HG02678 (cell line): ENCODE data around the gene KBTBD6.
"Not testable (repeated sequence)": the region's sequence is repeated elsewhere in the genome, so short reads cannot be mapped to it uniquely, and the experiment has no call there.

ENCODE experiments used
- ATAC-seq: cut with Tn5 transposase; IDR thresholded peaks from one replicate; pipeline ENCODE4 v1.9.1; 2021; ENCODE audit warnings: mild to moderate bottlenecking, moderate library complexity; ENCODE audit not compliant: unreplicated experiment

Gene KBTBD6

DNA sequence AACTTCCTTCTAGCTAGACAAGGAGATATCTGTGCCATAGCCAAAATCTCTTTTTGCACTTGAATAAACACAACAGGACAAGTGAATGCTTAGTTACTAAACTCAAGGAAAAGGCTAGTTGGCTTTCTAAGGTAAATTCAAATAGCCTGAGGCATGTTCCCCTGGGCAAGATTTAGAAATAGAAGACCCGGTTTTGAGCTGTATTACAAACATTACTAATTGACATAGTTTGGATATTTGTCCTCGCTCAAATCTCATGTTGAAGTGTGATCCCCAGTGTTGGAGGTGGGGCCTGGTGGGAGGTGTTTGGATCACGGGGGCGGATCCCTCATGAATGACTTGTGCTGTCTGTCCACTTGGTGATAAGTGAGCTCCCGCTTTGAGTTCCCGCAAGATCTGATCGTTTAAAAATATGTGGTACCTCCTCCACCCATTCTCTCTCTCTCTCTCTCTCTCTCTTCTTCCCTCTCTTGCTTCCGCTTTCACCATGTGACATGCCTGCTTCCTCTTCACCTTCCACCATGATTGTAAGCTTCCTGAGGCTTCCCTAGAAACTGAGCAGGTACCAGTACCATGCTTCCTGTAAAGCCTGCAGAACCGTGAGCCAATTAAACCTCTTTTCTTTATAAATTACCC lies 3.9 kb upstream of the KBTBD6 start:
- ATAC-seq: no peak

DNA sequence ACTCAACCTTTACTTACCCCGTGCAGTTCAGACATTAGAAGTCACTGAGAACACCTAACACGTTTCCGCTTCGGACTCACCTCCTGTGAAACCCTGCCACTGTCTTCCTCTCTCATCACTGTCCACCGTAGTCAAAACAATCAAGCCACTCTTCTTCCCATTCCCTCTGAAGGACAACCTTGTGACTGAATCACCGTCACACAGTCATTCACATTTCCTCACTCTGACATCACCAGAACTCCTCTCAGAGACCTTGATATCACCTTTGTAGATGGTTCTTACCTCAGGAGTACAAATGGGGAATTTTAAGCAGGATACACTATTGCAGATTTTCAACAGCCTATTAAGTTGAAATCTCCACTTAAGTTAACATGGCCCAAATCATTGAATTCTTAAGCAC lies 1.3 kb upstream of the KBTBD6 start:
- ATAC-seq: no peak

DNA sequence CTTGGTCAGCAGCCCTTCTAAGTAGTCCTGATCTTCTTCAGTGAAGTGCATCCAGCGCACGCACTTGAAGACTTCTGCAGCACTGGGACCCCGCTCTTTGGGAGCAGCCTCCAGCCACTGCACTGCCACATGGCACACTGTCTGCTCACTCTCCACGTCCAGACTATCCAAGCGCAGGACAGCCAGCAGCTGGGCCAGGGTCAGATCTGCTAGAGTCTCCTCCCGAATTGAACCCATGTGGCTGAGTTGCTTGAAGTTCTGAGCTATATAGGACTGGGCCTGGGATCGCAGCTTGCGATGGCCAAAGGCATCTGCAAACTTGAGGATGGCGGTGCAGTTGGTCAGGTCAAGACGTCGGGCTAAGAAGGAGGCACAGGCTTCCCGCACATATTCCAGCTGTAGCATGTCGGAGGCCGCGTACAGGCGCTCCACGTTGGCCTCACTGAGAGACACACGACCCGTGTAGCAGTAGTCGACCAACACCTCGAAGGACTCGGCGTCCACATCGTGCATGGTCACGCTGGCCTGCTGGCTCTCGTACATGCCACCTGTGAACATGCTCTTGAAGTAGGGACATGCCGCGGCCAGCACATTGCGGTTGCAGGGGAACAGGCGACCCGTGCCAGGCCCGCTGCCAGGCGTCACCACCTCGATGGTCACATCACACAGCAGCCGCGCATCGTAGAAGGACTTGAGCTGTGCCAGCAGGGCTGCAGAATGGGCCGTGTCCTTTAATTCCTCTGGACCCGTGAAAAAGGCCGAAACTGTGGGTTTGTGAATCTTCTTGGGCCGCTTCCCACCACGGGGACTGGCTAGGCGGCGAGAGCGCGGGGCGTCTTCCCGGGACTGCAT lies 716 bp downstream of the KBTBD6 start:
- ATAC-seq: peak; percentile 6

DNA sequence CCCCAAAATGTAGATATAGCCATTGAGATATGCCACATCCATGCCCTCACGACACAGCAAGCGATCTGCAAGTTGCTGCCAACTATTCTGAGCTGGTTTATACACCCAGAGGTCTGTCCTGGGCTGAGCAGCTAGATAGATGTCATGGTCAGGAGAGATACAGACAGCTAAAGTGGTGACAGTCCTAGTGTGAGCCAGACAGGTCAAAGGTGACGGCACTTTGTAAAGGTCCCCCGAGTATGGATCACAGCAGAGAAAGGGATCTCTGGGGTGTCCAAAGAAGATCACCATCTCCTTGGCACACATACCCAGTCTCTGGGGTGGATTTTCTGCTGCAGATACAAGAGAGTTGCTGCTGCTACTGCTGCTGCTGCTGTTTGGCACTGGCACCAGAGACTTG lies 1.4 kb downstream of the KBTBD6 start:
- ATAC-seq: not testable (repeated sequence)

- no peak for ATAC-seq
Observed at GRCh38 chr13:41130356-41130755, 2.2 kb downstream of the KBTBD6 start.

- no peak for ATAC-seq
Observed at GRCh38 chr13:41127701-41128100, 4.9 kb downstream of the KBTBD6 start.

GRCh38 chr13:41122838-41123237 lies 9.8 kb downstream of the KBTBD6 start:
- ATAC-seq: no peak

- ATAC-seq: no peak
Observed at GRCh38 chr13:41117869-41118268, 14.7 kb downstream of the KBTBD6 start.

DNA sequence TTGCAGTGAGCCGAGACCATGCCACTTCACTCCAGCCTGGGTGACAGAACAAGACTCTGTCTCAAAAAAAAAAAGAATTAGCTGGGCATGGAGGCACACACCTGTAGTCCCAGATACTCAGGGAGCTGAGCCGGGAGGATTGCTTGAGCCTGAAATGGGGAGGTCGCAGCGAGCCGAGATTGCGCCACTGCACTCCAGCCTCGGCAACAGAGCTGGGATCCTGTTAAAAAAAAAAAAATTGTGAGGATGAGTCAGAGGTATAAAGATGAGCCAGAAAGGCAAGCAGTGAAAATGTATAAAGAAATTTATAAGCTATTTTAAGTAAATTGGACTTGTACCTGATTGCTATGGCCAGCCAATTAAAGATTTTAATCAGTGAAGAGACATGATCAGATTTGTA lies 21.1 kb downstream of the KBTBD6 start:
- no peak for ATAC-seq

GRCh38 chr13:41107584-41108014 lies 25.0 kb downstream of the KBTBD6 start:
- ATAC-seq: no peak

DNA sequence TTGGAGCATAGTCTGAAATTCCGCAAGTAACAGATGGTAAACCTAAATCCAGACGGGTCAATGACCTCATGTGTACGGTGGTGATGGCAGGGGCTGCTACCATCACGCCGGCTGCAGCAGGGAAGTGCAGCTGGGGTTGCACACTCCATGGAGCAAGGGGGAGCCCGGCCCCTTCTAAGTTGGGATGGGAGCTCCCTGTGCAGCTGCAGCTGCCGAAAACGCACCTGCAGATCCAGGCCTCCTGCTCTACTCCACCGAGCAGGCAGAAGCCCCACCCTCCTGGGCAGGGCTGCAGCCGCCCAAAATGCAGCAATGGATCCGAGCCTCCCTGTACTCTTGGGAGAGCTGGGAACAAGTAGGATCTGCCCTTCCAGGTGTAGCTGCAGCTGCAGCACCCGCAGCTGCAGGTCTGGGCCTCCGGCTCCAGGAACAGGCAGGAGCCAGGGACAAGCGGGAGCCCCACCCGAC lies 25.5 kb downstream of the KBTBD6 start:
- ATAC-seq: no peak

GRCh38 chr13:41099986-41100385 lies 32.6 kb downstream of the KBTBD6 start:
- ATAC-seq: no peak

GRCh38 chr13:41098761-41099160 lies 33.8 kb downstream of the KBTBD6 start:
- no peak for ATAC-seq

DNA sequence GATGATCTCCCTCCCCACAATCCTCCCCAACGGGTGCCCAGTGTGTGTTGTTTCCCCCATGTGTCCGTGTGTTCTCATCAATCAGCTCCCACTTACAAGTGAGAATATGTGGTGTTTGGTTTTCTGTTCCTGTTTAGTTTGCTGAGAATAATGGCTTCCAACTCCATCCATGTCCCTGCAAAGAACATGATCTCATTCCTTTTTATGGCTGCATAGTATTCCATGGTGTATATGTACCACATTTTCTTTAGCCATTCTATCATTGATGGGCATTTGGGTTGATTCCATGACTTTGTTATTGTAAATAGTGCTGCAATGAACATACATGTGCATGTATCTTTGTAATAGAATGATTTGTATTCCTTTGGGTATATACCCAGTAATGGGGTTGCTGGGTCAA lies 36.9 kb downstream of the KBTBD6 start:
- not testable (repeated sequence) for ATAC-seq

- no peak for ATAC-seq
Observed at GRCh38 chr13:41085961-41086585, 46.5 kb downstream of the KBTBD6 start.

- no peak for ATAC-seq
Observed at GRCh38 chr13:41079725-41080124, 52.9 kb downstream of the KBTBD6 start.
